NCI-H1417 treated with DMSO at 0.1 percent for 48 hours (cell line): ENCODE data around the gene MUS81.

Experiments
- DNase-seq: peaks from one replicate; lab custom pipeline; 2025; lab: John Stamatoyannopoulos, UW

Gene MUS81

DNA sequence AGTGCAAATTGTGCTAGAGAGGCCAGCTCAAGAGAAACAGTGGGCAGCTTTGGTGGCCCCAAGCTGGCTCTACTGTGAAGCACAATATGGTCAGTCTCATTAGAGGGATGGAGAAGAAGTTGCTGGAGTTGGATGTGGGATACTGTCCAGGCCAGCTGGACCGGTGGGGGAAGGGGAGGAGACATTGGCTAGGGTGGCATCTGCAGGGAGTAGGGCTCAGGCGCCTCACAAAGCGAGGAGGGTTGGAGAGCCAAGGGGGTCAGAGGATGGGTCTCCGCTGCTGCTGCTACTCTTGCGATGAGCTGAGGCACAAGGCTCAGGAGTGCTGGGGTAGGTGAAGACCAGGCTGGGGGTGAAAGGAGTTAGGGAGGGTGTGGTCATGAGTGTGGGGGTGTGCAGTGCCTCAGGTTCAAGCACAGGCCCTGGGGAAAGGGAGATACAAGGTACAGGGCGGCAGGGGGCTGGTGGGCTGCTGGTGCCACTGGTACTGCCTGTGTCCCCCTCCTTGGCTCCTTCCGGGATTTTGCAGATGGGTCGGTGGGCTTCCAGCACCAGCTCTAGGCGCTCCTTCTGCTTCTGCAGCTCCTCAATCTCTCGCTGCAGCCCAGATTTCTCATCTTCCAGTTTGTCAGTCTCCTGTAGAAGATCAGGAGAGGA, 32.6 kb downstream of the MUS81 start:
- DNase-seq: no peak

DNA sequence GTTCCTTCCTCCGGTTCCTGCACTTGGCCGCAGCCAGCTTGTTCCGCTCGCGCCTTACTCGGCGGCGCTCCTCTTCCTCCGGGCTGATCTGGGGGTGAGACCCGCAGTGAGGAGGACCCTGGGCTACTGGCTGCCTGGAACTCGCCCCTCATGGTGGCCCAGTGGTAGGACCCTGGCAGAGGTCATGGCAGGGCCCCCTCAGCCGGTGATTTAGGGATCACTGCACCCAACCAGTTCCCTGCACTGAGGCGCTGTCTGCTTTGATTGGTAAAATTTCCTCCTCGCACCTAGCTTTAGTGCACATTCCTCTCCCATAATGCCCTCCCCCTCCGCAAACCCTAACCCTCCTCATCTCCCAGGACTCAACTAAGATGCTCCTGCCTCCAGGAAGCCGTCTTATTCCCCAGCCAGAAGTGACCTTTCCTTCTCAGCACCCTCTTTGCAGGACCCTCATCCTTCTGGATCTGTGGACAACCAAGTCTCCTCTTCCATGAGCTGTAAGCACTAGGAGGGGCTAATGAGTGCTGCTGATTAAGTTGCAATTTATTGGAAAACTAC, 33.9 kb downstream of the MUS81 start:
- DNase-seq: no peak

GRCh38 chr11:65895482-65895981, 35.3 kb downstream of the MUS81 start:
- DNase-seq: no peak

DNA sequence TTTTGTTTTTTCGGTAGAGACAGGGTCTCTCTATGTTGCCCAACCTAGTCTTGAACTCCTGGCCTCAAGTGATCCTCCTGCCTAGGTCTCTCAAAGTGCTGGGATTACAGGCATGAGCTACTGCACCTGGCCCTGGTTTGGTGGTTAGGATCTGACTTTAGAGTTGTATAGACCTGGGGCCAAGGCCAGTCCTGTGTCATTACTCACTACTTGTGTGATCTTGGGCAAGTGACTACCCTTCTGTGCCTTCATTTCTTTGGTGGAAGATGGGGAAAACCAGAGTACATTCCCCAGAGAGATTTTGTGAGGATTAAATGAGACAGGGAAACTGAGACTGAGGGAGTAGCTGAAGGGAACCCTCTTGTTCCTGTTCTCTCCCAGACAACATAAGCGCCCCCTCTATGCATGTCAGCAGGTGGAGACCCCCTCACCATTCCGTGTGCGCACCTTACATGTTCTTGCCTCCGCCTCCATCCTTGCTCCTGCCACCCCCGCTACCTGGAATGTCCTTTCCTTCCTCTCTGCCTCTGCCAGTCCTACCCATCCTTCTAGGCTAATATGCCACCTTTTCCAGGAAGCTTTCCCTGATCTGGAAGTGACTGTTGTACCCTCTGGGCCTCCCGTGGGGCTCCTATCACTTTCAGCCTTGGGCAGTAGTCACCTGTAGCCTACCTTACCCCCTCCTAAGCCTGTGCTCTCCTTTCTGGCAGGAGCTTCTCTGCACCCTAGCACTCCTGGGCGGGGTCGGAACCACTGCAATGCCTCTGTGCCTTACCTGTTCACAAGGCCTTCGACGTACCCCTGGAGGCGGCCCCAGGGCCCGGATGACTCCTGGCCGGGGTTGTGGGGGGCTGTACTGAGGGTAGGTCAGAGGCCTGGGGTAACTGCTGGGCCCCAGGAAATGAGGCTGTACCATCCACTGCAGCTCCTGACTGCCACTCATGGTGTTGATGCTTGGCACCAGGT, 36.1 kb downstream of the MUS81 start:
- DNase-seq: no peak

GRCh38 chr11:65897020-65897471, 36.8 kb downstream of the MUS81 start:
- DNase-seq: no peak

DNA sequence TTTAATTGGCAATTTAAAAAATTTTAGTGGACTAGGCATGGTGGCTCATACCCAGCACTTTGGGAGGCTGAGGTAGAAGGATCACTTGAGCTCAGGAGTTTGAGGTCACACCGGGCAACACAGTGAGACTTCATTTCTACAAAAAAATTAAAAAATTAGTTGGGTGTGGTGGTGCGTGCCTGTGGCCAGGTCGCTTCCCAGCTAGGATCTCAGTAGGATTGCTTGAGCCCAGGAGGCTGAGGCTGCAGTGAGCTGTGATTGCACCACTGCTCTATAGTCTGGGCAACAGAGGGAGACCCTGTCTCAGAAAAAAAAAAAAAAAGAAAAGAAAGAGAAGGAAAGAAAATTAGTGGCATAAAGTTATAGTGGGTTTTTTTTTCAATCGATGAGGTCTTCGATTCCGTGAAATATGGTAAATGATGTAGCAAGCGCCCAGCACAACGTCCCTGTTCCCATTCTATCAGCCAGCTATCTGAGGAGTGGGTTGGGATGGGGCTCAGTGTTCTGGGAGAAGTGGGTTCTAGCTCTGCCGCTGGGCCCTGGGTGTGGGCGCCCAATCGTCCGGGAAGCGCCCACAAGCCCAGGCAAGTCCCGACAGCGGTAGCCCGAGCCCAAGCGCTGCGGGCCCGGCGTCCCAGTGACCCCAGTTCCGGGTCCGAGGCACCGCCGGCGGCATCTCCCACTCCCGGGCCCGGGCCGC, 38.6 kb downstream of the MUS81 start:
- DNase-seq: no peak

DNA sequence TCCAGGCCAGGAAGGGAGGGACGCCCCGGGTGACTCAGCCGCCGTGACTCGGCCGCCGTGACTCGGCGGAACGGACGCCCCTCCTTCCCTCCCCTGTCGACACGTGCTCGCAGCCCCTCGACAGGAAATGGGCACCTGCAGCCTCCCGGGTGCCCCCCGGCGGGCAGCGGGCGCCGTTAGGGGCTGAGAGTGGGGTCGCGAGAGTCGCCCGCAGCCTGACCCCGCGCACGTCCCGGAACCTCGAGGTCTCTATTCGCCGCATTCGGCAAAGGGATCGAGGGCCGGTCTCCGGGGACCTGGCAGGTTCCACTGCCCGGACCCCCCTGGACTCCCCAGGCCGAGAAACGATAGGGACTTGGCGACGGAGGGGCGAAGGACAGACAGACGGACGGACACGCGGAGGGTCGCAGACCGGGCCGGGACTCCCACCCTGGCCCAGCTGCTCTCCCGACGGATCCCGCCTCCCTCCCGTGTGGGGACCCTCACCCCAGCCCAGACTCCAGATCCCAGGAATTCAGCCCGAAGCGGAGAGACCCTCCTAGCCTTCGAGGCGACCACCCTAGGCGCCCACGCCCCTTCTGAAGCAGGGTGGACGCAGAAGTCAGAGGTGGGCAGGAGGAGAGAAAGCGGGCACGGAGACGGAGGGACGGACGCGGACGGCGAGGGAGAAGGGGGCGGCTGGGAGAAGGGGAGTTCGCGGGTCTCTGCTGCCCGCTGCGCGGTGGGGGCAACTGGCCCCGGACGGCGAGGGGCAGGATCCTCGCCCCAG, 39.3 kb downstream of the MUS81 start:
- no peak for DNase-seq

DNA sequence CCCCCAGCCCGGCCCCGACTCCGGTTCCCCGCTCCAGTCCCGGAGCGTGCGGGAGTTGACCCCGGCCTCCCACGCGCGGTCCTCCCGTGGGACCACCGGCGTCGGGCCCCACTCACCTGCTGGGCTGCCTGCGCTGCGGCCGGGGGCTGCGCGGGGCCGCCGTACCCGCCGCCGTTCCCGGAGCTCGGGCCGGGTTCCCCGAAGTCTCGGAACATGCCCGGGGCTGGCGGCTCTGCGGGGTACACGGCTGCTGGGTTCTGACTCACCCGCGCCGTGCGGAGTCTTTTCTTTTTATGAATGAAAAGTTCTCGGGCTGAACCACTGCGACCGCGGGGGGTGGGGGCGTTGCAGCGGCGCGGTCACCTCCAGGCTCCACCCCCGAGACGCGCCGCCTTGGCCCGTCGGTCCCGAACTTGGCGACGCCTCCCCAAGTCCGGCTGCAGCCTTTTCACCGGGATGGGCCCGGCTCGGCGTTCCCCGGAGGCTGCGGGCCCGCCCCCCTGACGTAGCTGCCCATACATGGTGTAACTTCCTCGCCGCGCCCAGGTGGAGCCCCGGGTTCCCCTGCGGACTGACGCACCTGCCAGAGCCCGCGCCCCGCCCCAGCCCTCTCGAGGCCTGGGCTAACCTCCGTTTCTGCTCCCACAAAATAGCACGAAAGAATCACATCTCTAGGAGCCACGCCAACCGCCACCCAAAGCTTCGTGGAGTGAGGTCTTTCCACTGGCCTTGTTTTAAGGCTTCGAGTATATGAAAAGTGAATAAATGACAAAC, 40.1 kb downstream of the MUS81 start, which contains the start of gene FOSL1:
Gene FOSL1 (minus strand): TSS at position 264 of the 774 bp plus-strand sequence. CDS start 49 bp downstream, at position 215.
- DNase-seq: peak; percentile 31

- DNase-seq: no peak
Observed at GRCh38 chr11:65900899-65901180, 40.6 kb downstream of the MUS81 start.

- DNase-seq: no peak
Observed at GRCh38 chr11:65903068-65903481, 42.8 kb downstream of the MUS81 start.

GRCh38 chr11:65903715-65904114, 43.5 kb downstream of the MUS81 start:
- DNase-seq: no peak

- DNase-seq: no peak
Observed at GRCh38 chr11:65906602-65907001, 46.4 kb downstream of the MUS81 start.

DNA sequence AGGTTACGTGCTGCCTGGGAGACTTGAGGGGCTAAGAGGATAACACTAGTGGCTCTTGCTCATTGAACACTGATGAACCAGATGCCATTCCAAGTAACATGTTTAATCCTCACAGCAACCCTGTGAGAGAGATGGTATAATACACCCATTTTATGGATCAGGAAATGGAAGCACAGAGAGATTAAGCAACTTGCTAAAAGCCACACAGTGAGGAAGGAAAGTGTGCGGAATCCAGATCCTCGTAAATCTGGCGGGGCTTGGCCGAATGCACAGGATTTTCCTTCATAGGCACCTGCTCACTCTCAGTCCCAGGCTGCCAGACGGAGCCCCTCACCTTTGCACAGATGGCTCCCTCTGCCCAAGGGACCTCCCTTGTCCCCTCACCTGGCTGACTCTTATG, 47.6 kb downstream of the MUS81 start:
- no peak for DNase-seq

- peak; percentile 15 for DNase-seq
Observed at GRCh38 chr11:65911682-65912568, 51.7 kb downstream of the MUS81 start.

- DNase-seq: no peak
Observed at GRCh38 chr11:65912845-65913244, 52.6 kb downstream of the MUS81 start.

- DNase-seq: no peak
Observed at GRCh38 chr11:65915101-65915820, 55.0 kb downstream of the MUS81 start.

DNA sequence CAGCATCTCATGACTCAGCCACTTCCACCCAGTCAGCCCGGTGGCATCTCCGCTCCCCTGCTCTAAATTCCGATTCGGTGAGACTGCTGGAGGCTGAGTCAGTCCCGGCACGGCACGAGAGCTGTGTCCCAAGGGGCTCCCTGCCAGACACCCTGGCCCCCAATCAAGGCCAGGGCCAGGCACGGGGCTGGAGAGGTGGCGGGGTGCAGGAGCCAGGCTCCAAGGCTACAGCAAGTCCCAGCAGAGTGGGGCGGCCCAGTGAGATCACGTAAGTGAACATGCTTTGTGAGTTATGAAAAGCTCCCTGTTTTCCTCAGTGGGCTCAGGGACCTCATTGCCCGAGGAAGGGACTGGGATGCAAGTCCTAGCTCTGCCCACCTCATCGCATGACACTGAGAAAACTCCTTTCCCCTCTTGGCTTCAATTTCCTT, 55.6 kb downstream of the MUS81 start:
- DNase-seq: no peak
